ENCODE data around the gene LYPD1. TPM values are rescaled to one million over a fixed set of nuclear protein-coding genes. Genes with fewer than 3 reads are reported as not detected.
A peak's percentile ranks its signal among the peaks of the same experiment; 100 is the strongest.

Gene LYPD1
- total RNA-seq (2022) (not detected in 2 replicates), Bru-seq, nascent RNA (percentile 4 among the genes with signal in this experiment), BruChase-seq, experiment 1, labeled RNA remaining after a 6-hour chase (not detected), BruChase-seq, experiment 2, labeled RNA remaining after a 2-hour chase (not detected)
- long read RNA-seq, result 0 reads

- DNase-seq (ENCODE audit: unreplicated experiment), result peak; percentile 27
- Mint-ChIP-seq H3K36me3 (ENCODE audit: insufficient read depth, unreplicated experiment) (no peaks in the 10 kb centered on the region), H3K9me3 (ENCODE audit: unreplicated experiment) (no peaks in the 10 kb centered on the region), H3K27ac (ENCODE audit: low read depth, unreplicated experiment) (no peak within 1 kb of the TSS), H3K4me3 (ENCODE audit: unreplicated experiment) (peak within 1 kb of the TSS; percentile 55), H3K4me1 (ENCODE audit: insufficient read depth, unreplicated experiment) (peaks cover 7% of the 10 kb centered on the region), H3K27me3 (ENCODE audit: insufficient read depth, unreplicated experiment) (peaks cover 26% of the 10 kb centered on the region)
- no peak for TF ChIP-seq CTCF (IDR thresholded peaks at IDR 0.05; ENCODE audit: unreplicated experiment)
- ChIA-PET POLR2A (no interaction called here), CTCF (interaction anchor here (1.1 to 1.2 kb wide), 2 partner anchors 11 to 19 kb away, joined by 3 to 4 read pairs; no protein-coding TSS in a partner anchor)
- intact Hi-C loops (cut with micrococcal nuclease), result no loop called here
- no TSS peak for BruUV-seq (replicated peaks)
Measured at GRCh38 chr2:132669908-132670495, at the start of gene LYPD1. Gene LYPD1, minus strand, starts transcription at chr2:132670205. Its CDS starts 273 bp downstream, at chr2:132669932.

GRCh38 chr2:132719480-132719879, 49.5 kb upstream of the LYPD1 start:
- no peak for TF ChIP-seq CTCF (IDR thresholded peaks at IDR 0.05; ENCODE audit: unreplicated experiment)
- ChIA-PET POLR2A (no interaction called here), CTCF (interaction anchor here (0.8 kb wide), 1 partner anchor 14 kb away, joined by 3 read pairs; no protein-coding TSS in a partner anchor)
- H3K27me3 Mint-ChIP-seq (ENCODE audit: insufficient read depth, unreplicated experiment), result no peaks in the 10 kb centered on the region
- peaks cover 22% of the 10 kb centered on the region for H3K9me3 Mint-ChIP-seq (ENCODE audit: unreplicated experiment)
- BruUV-seq (replicated peaks), result no TSS peak
- H3K4me3 Mint-ChIP-seq (ENCODE audit: unreplicated experiment), result no peak overlapping the region
- no peaks in the 10 kb centered on the region for H3K36me3 Mint-ChIP-seq (ENCODE audit: insufficient read depth, unreplicated experiment)
- H3K27ac Mint-ChIP-seq (ENCODE audit: low read depth, unreplicated experiment), result no peak overlapping the region
- no peaks in the 10 kb centered on the region for H3K4me1 Mint-ChIP-seq (ENCODE audit: insufficient read depth, unreplicated experiment)
- no peak for DNase-seq (ENCODE audit: unreplicated experiment)
- intact Hi-C loops (cut with micrococcal nuclease), result no loop called here

- H3K36me3 Mint-ChIP-seq (ENCODE audit: insufficient read depth, unreplicated experiment), result no peaks in the 10 kb centered on the region
- H3K4me1 Mint-ChIP-seq (ENCODE audit: insufficient read depth, unreplicated experiment), result no peaks in the 10 kb centered on the region
- no peaks in the 10 kb centered on the region for H3K27me3 Mint-ChIP-seq (ENCODE audit: insufficient read depth, unreplicated experiment)
- no TSS peak for BruUV-seq (replicated peaks)
- intact Hi-C loops (cut with micrococcal nuclease), result no loop called here
- no peak overlapping the region for H3K4me3 Mint-ChIP-seq (ENCODE audit: unreplicated experiment)
- DNase-seq (ENCODE audit: unreplicated experiment), result no peak
- H3K9me3 Mint-ChIP-seq (ENCODE audit: unreplicated experiment), result peaks cover 13% of the 10 kb centered on the region
- POLR2A ChIA-PET, result no interaction called here
- CTCF ChIA-PET, result no interaction called here
- H3K27ac Mint-ChIP-seq (ENCODE audit: low read depth, unreplicated experiment), result no peak overlapping the region
- no peak for TF ChIP-seq CTCF (IDR thresholded peaks at IDR 0.05; ENCODE audit: unreplicated experiment)
Measured at GRCh38 chr2:132716954-132717353, 46.9 kb upstream of the LYPD1 start.

- intact Hi-C loops (cut with micrococcal nuclease), result no loop called here
- H3K4me1 Mint-ChIP-seq (ENCODE audit: insufficient read depth, unreplicated experiment), result no peaks in the 10 kb centered on the region
- ChIA-PET CTCF (no interaction called here), POLR2A (no interaction called here)
- TF ChIP-seq CTCF (IDR thresholded peaks at IDR 0.05; ENCODE audit: unreplicated experiment), result no peak
- DNase-seq (ENCODE audit: unreplicated experiment), result no peak
- peaks cover 13% of the 10 kb centered on the region for H3K9me3 Mint-ChIP-seq (ENCODE audit: unreplicated experiment)
- no peak overlapping the region for H3K4me3 Mint-ChIP-seq (ENCODE audit: unreplicated experiment)
- H3K27me3 Mint-ChIP-seq (ENCODE audit: insufficient read depth, unreplicated experiment), result no peaks in the 10 kb centered on the region
- no TSS peak for BruUV-seq (replicated peaks)
- H3K36me3 Mint-ChIP-seq (ENCODE audit: insufficient read depth, unreplicated experiment), result no peaks in the 10 kb centered on the region
- H3K27ac Mint-ChIP-seq (ENCODE audit: low read depth, unreplicated experiment), result no peak overlapping the region
Measured at GRCh38 chr2:132715386-132716351, 45.7 kb upstream of the LYPD1 start.

Measured in MCF 10A (cell line).